ENCODE results near the gene R3HCC1L.

R3HCC1L gene

DNA sequence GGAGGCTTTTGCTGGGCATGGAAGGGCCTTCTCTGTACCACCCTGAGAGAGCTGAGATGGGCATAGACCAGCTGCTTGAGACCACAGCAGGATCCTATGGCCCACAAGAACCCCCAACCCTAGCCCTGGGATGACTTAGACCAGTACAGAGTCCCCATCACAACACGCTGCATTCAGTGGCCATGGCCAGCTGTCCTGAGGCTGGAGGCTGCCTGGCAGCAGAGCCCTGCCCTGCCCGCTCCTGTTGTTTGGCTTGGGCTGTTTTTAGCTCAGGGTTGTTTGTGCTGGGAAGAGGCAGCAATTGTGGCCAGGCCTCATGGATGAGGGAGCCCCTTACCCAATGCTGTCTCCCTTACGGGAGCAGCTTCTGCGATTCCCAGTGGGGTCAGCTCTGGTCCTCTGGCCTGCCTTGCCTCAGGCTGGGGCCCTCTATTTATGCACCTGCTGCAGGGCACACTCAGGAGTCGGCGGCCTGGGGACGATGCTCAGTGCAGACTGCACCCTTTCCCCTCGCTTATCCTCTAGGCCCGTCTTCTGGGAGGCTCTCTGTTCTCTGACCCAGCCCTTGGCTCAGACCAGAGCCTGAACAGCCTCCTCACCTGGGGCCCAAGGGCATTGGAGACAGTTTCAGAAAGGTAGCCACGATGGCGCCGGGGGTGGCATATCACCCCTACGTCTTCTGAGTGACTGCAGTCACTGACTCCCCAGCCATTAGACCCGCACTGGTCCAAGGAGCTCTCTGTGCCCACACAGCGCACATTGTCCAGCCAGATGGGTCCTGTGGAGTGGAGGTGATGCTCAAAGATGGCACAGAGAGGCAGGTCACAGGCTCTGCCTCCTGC is 127.2 kb downstream of the R3HCC1L start:
- CTCF ChIA-PET, result interaction anchor here (0.6 to 3.1 kb wide), 6 partner anchors 9 to 51 kb away, joined by 3 to 46 read pairs (median 3); no protein-coding TSS in a partner anchor
- H3K36me3 ChIP-seq (ENCODE audit: control insufficient read depth in 2 of 2, insufficient read depth in 1 of 2, low read length in 2 of 2), result no peaks in the 10 kb centered on the region
- H3K4me1 ChIP-seq (ENCODE audit: control insufficient read depth, insufficient read depth, low read length), result no peaks in the 10 kb centered on the region; the same call in 1 of the 2 replicates
- TF ChIP-seq ZNF202 (tag by site-specific recombination; IDR thresholded peaks at IDR 0.05; ENCODE audit: borderline replicate concordance) (no peak), ZSCAN30 (tag by site-specific recombination; IDR thresholded peaks at IDR 0.05) (no peak)
- no peaks in the 10 kb centered on the region for H3K9me3 ChIP-seq (ENCODE audit: control insufficient read depth, insufficient read depth, low read depth, low read length)
- POLR2A ChIA-PET, result no interaction called here
- no peak overlapping the region for H3K27ac ChIP-seq (ENCODE audit: extremely low read depth, low read depth, low read length)
- no peak overlapping the region for H3K4me3 ChIP-seq (ENCODE audit: low read depth, low read length)

DNA sequence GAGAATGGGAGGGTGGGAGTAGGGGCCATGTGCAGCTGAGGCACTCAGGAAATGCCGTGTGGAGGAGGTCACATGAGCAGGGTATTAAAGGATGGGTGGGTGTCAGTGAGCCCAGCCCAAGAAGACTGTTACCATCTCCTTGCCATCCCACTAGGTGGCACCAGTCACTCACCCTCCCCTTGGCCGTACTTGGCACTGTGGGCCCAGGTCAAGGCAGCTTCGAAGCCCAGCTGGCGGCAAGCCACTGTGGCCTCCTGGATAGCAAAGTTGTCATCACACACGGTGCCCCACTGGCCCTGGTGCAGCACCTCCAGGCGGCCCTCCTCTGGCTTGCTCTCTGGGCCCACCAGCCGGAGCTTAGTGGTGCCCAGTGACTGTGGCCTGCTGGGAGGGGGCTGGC is 128.1 kb downstream of the R3HCC1L start:
- Histone ChIP-seq H3K4me3 (ENCODE audit: low read depth, low read length) (no peak overlapping the region), H3K36me3 (ENCODE audit: control insufficient read depth in 2 of 2, insufficient read depth in 1 of 2, low read length in 2 of 2) (no peaks in the 10 kb centered on the region), H3K27ac (ENCODE audit: extremely low read depth, low read depth, low read length) (no peak overlapping the region), H3K4me1 (ENCODE audit: control insufficient read depth, insufficient read depth, low read length) (no peaks in the 10 kb centered on the region; the same call in 1 of the 2 replicates), H3K9me3 (ENCODE audit: control insufficient read depth, insufficient read depth, low read depth, low read length) (no peaks in the 10 kb centered on the region)
- TF ChIP-seq ZFHX2 (tag by site-specific recombination; conservative IDR thresholded peaks at IDR 0.05) (no peak; the same call in 1 of the 2 replicates), ZFP69B (tag by site-specific recombination; IDR thresholded peaks at IDR 0.05) (peak; percentile 47; the same call in 1 of the 2 replicates), GLIS1 (tag by site-specific recombination; IDR thresholded peaks at IDR 0.05) (peak; percentile 49; the same call in 1 of the 2 replicates), ZNF776 (tag by site-specific recombination; IDR thresholded peaks at IDR 0.05; ENCODE audit: borderline replicate concordance) (no peak), ZNF654 (tag by site-specific recombination; IDR thresholded peaks at IDR 0.05; ENCODE audit: low read depth) (peak; percentile 19; the same call in 1 of the 2 replicates), ZIC2 (tag by site-specific recombination; IDR thresholded peaks at IDR 0.05) (peak; percentile 25; the same call in 1 of the 2 replicates)
- TF ChIP-seq, protein P1, sequence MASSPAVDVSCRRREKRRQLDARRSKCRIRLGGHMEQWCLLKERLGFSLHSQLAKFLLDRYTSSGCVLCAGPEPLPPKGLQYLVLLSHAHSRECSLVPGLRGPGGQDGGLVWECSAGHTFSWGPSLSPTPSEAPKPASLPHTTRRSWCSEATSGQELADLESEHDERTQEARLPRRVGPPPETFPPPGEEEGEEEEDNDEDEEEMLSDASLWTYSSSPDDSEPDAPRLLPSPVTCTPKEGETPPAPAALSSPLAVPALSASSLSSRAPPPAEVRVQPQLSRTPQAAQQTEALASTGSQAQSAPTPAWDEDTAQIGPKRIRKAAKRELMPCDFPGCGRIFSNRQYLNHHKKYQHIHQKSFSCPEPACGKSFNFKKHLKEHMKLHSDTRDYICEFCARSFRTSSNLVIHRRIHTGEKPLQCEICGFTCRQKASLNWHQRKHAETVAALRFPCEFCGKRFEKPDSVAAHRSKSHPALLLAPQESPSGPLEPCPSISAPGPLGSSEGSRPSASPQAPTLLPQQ (tag by site-specific recombination; IDR thresholded peaks at IDR 0.05), result peak; percentile 67
- ChIA-PET CTCF (interaction anchor here (0.7 to 3.1 kb wide), 7 partner anchors 9 to 217 kb away, joined by 3 to 46 read pairs (median 3); no protein-coding TSS in a partner anchor), POLR2A (no interaction called here)

GRCh38 chr10:98263088-98263487 is 128.6 kb downstream of the R3HCC1L start:
- Histone ChIP-seq H3K4me1 (ENCODE audit: control insufficient read depth, insufficient read depth, low read length) (no peaks in the 10 kb centered on the region; the same call in 1 of the 2 replicates), H3K4me3 (ENCODE audit: low read depth, low read length) (no peak overlapping the region), H3K9me3 (ENCODE audit: control insufficient read depth, insufficient read depth, low read depth, low read length) (no peaks in the 10 kb centered on the region), H3K27ac (ENCODE audit: extremely low read depth, low read depth, low read length) (no peak overlapping the region), H3K36me3 (ENCODE audit: control insufficient read depth in 2 of 2, insufficient read depth in 1 of 2, low read length in 2 of 2) (no peaks in the 10 kb centered on the region)
- TF ChIP-seq, protein P2, sequence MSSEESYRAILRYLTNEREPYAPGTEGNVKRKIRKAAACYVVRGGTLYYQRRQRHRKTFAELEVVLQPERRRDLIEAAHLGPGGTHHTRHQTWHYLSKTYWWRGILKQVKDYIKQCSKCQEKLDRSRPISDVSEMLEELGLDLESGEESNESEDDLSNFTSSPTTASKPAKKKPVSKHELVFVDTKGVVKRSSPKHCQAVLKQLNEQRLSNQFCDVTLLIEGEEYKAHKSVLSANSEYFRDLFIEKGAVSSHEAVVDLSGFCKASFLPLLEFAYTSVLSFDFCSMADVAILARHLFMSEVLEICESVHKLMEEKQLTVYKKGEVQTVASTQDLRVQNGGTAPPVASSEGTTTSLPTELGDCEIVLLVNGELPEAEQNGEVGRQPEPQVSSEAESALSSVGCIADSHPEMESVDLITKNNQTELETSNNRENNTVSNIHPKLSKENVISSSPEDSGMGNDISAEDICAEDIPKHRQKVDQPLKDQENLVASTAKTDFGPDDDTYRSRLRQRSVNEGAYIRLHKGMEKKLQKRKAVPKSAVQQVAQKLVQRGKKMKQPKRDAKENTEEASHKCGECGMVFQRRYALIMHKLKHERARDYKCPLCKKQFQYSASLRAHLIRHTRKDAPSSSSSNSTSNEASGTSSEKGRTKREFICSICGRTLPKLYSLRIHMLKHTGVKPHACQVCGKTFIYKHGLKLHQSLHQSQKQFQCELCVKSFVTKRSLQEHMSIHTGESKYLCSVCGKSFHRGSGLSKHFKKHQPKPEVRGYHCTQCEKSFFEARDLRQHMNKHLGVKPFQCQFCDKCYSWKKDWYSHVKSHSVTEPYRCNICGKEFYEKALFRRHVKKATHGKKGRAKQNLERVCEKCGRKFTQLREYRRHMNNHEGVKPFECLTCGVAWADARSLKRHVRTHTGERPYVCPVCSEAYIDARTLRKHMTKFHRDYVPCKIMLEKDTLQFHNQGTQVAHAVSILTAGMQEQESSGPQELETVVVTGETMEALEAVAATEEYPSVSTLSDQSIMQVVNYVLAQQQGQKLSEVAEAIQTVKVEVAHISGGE (tag by site-specific recombination; conservative IDR thresholded peaks at IDR 0.05; ENCODE audit: low read depth), result no peak
- TF ChIP-seq ZNF221 (tag by site-specific recombination; IDR thresholded peaks at IDR 0.05; ENCODE audit: borderline replicate concordance) (no peak), ZNF341 (tag by site-specific recombination; IDR thresholded peaks at IDR 0.05; ENCODE audit: low read depth) (no peak), ZNF394 (tag by site-specific recombination; IDR thresholded peaks at IDR 0.05; ENCODE audit: borderline replicate concordance) (no peak), OVOL3 (tag by site-specific recombination; IDR thresholded peaks at IDR 0.05) (no peak), ZNF404 (tag by site-specific recombination; IDR thresholded peaks at IDR 0.05) (no peak), ZNF114 (tag by site-specific recombination; IDR thresholded peaks at IDR 0.05) (no peak), ZEB2 (tag by site-specific recombination; IDR thresholded peaks at IDR 0.05) (no peak), ZSCAN30 (tag by site-specific recombination; IDR thresholded peaks at IDR 0.05) (no peak), ZNF76 (tag by site-specific recombination; IDR thresholded peaks at IDR 0.05; ENCODE audit: borderline replicate concordance, low read depth) (no peak), ZNF600 (tag by site-specific recombination; IDR thresholded peaks at IDR 0.05) (no peak)
- TF ChIP-seq, protein P3, sequence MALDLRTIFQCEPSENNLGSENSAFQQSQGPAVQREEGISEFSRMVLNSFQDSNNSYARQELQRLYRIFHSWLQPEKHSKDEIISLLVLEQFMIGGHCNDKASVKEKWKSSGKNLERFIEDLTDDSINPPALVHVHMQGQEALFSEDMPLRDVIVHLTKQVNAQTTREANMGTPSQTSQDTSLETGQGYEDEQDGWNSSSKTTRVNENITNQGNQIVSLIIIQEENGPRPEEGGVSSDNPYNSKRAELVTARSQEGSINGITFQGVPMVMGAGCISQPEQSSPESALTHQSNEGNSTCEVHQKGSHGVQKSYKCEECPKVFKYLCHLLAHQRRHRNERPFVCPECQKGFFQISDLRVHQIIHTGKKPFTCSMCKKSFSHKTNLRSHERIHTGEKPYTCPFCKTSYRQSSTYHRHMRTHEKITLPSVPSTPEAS (tag by site-specific recombination; IDR thresholded peaks at IDR 0.05), result no peak
- TF ChIP-seq, protein P4, sequence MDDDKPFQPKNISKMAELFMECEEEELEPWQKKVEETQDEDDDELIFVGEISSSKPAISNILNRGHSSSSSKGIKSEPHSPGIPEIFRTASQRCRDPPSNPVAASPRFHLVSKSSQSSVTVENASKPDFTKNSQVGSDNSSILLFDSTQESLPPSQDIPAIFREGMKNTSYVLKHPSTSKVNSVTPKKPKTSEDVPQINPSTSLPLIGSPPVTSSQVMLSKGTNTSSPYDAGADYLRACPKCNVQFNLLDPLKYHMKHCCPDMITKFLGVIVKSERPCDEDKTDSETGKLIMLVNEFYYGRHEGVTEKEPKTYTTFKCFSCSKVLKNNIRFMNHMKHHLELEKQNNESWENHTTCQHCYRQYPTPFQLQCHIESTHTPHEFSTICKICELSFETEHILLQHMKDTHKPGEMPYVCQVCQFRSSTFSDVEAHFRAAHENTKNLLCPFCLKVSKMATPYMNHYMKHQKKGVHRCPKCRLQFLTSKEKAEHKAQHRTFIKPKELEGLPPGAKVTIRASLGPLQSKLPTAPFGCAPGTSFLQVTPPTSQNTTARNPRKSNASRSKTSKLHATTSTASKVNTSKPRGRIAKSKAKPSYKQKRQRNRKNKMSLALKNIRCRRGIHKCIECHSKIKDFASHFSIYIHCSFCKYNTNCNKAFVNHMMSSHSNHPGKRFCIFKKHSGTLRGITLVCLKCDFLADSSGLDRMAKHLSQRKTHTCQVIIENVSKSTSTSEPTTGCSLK (tag by site-specific recombination; IDR thresholded peaks at IDR 0.05), result no peak
- CTCF ChIA-PET, result interaction anchor here (0.7 to 3.1 kb wide), 7 partner anchors 8 to 218 kb away, joined by 3 to 46 read pairs (median 4); no protein-coding TSS in a partner anchor
- POLR2A ChIA-PET, result no interaction called here

Measured in HEK293 (cell line).